Epithelial cell of prostate (primary cell): ENCODE measurements around the gene INSIG1.

ENCODE experiments used
- DNase-seq: peaks from one replicate; pipeline ENCODE4 v3.0.0-alpha.2; 2011; ENCODE audit warnings: low read depth, low spot score
- H3K27ac ChIP-seq: fragments of 450-650 bp; 2 replicates; pipeline ENCODE4 v1.5.1; 2017; ENCODE audit warnings: mild to moderate bottlenecking

INSIG1 gene

DNA sequence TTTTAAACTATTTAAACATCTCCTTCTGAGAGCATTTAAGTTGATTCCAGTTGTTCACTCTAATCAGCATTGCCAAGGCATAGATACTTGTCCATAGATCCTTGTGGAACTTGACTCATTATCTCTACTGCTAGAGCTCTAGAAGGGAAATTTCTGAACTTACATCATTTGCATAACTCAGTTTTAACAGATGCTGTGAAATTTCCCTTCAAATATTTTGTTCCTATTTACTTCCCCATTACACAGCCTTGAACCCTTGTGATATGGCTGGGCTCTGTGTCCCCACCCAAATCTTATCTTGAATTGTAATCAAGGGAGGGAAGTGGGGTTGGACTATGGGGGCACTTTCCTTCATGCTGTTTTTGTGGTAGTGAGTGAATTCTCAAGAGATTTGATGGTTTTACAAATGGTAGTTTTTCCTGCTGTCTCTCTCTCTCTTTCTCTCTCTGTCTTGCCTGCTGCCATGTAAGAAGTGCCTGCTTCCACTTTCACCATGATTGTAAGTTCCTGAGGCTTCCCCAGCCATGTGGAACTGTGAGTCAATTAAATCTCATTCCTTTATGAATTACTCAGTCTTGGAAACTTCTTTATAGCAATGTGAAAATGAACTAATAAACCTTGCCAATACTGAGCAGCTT lies 25.4 kb downstream of the INSIG1 start:
- no peak overlapping the region for H3K27ac ChIP-seq

DNA sequence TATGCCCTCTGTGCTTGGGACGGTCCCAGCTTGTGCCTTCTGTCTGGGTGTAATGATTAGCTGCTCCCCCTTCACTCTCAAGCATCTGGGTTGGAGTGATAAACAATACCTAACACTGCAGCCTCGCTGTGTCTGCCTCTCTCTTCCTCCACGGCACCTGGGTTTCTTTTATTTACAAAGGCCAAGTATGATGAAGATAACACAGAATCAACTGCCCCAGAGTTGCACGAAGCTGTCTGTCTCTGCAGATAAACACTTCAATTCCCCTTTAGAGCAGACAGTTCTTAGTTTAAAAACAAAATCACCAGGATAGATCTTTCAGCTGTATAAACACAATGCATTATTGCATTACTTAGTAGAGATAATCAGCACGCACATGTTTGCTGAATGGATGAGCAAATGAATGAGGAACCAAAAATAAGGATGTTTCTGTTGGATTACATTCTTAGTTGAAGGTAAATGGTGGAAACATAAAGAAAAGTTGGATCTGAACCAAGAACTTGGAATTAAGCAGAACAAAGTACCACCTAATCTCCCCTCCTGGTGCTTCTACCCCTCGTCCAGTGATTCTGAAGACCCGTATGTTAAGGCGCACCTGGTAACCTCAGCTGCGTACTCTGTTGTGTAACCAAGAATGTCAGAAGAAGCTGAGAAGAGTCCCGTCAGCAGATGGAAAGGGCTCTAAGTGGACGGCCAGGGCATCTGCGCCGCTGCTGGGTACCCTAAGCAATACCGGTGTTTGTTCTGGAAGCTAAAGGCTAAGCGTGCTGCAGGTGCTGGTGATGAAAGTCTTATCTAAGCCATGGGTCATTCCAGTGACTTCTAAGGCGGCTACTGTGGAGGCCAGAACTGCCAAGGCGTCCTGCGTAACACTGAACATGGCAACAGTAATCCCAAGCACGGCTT lies 26.6 kb downstream of the INSIG1 start:
- no peak overlapping the region for H3K27ac ChIP-seq
- no peak for DNase-seq

More for the DNA sequence above, 25.4 kb downstream of the INSIG1 start:
- no peak for DNase-seq

DNA sequence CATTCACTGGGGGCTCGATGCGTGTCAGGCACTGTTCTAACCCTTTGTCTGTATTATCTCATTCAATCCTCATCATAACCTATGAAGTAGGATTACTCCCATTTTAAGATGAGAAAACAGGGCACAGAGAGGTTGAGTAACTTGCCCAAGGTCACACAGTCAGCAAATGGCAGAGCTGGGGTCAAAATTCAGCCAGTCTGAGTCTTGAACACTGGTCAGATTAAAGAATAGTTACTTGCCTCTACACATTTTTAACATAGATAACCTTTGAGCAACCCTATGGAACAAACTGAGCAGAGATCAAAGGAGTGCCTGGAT lies 27.2 kb downstream of the INSIG1 start:
- H3K27ac ChIP-seq = no peak overlapping the region
- no peak for DNase-seq

DNA sequence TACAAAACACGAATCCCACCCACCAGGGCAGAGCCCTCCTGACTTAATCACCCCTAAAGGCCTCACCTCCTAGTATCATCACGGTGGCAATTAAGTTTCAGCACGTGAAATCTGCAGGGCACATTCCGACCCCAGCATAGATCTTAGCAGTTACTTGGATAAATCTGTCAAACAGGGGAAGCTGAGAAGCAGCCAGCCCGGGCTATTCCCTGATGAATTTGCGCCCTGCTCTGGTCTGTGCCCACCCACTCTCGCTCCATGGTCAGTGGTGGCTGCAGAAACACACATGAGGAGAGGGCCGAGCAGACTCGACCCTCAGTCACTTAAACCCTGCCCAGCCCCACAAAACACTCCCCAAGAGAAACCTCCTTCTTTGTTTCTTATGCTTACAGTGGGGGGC lies 28.7 kb downstream of the INSIG1 start:
- no peak for DNase-seq
- no peak overlapping the region for H3K27ac ChIP-seq

DNA sequence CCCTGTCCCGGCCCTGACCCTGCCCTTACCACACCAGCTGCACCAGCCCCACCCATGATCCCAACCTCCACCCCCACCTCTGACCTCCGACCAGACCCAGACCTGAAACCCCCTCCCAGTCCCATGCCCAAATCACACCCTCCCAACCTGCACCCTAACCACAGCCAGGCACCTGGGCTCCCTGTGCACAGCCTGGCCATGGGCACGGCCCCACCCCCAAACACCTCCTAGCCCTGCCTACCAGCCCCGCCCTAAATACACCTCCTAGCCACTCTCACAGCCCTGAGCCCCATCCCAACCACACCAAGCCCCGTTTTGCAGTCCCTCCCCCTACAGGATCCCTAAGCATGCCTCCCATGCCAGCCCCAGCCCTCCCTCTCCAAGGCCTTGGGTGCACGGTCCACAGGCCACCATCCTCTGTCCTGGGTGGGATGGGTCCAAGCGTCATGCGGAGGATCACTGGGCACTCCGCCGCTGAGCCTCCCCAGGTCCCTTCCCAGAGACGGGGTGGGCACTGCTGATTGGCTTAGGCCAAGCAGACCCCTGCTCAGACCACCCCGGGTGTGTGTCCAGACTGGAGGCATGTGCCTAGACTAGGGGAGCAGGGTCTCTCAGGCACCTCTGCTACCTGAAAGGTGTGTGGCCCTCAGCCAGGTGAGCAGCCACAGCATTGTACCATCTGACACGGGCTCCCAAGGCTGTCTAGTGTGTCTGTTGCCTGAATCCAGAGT lies 30.1 kb downstream of the INSIG1 start:
- DNase-seq = no peak
- no peak overlapping the region for H3K27ac ChIP-seq

DNA sequence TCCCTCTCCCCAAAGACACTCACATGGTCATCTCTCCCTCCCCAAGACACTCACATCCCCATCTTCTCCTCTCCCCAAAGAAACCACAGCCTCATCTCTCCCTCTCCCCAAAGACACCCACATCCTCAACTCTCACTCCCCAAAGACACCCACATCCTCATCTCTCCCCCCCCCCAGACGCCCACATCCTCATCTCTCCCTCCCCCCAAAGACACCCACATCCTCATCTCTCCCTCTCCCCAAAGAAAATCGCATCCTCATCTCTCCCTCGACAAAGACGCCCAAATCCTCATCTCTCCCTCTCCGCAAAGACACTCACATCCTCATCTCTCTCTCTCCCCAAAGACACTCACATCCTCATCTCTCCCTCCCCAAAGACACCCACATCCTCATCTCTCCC lies 31.5 kb downstream of the INSIG1 start:
- H3K27ac ChIP-seq = no peak overlapping the region
- no peak for DNase-seq

DNA sequence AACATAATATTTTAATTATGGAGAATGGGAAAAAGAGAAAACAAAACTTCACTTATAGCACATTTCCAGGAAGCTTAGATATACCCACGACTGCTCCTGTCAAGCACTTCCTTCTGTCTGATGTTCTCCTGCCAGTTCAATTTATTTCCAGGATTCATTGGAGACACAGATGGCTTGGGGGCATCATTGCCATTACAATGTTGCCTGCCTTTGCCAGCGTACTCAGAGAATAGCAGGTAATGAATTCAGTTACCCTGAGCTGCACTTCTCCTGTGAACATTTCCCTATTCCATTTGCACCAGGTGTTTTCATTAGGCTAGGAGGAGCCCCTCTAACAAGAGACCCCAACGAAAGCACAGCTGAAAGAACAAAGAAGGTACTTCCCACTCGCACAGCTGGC lies 33.7 kb downstream of the INSIG1 start:
- H3K27ac ChIP-seq = no peak overlapping the region
- DNase-seq = no peak

DNA sequence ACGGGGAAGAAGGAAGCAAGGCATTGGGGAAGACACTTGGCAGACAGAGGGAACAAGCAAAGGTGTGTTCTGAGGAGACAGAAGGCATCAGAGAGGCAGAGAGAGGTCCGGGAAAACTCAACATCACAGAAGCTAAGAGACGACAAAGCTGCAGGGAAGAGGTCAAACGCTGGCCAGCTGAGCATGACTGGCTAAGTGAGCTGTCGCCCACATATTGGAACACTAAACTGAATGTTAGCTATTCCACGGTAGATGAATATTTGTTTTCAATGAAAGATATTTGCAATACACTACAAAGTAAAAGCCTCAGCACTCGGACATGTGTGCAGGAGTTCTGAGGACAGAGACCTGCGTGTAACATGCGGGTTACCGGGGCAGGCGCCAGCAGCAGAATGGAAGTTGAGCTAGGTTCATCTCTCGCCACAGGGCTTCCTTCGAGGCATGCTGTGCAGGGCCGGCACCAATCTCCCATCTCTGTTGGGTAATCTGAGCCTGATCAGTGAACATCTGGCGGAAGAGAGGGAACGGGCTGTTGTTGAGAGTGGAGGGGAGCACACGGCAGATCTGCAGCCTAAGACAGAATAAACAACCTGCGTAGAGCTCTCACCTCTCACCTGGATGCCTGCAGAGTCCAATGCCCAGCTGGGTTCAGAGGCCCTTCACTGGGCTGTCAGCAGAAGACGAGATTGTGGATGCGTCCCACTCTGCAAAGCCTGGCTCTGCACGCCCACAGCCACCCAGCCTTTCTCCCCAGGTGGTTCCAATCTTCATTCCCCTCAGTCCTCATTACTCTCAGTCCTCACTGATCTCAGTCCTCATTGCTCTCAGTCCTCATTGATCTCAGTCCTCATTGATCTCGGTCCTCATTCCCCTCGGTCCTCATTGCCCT lies 35.9 kb downstream of the INSIG1 start:
- H3K27ac ChIP-seq = no peak overlapping the region
- DNase-seq = no peak

DNA sequence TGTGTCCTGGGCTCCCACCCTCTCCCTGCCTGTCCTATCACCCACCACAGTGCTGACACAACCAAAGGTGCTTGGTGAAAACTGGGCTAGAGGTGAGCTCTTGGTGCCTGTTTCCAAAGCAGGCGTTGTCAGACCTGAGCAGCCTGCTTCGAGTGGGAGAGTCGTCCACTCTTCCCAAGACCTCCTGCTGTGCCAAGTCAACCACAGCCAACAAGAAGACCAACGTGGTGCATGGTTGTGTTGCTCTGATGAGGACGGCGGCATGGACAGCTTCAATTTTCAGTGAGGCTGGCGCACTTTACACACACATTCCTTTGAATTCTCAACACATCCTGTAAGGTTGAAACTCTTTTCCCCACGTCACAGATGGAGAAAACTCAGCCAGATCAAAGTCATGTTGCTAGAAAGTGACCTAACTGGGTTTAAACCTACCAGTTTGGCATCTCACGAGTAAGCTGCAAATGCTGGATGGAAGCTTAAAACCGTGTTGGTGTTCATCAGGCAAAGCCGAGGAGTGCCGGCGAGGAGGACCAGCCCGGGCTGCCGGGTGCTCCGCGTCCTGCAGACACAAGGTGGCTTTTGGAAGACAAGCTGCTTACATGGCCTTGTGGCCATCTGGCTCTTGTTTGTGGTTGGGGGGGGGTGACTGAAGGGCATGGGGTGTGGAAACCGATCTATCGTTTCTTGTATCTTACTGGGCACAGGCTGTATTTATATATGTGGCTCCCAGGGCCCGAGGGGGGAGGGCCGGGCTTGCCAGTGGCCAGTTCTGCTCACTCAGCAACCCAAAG lies 39.3 kb downstream of the INSIG1 start:
- H3K27ac ChIP-seq = no peak overlapping the region
- no peak for DNase-seq

DNA sequence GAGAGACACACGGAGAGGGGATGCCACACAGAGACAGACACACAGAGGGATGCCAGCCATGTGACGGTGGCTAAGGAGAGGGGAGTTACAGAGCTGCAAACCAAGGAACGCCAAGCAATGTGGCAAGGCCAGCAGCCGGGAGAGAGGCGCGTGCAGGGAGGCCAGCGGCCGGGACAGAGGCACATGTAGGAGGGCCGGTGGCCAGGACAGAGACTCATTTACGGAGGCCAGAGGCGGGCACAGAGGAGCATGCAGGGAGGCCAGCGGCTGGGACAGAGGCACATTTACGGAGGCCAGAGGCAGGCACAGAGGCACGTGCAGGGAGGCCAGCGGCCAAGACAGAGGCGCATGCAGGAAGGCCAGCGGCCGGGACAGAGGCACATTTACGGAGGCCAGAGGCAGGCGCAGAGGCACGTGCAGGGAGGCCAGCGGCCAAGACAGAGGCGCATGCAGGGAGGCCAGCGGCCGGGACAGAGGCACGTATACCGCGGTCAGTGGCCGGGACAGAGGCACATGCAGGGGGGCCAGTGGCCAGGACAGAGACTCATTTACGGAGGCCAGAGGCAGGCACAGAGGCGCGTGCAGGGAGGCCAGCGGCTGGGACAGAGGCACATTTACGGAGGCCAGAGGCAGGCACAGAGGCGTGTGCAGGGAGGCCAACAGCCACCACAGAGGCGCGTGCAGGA lies 40.4 kb downstream of the INSIG1 start:
- no peak overlapping the region for H3K27ac ChIP-seq
- no peak for DNase-seq

DNA sequence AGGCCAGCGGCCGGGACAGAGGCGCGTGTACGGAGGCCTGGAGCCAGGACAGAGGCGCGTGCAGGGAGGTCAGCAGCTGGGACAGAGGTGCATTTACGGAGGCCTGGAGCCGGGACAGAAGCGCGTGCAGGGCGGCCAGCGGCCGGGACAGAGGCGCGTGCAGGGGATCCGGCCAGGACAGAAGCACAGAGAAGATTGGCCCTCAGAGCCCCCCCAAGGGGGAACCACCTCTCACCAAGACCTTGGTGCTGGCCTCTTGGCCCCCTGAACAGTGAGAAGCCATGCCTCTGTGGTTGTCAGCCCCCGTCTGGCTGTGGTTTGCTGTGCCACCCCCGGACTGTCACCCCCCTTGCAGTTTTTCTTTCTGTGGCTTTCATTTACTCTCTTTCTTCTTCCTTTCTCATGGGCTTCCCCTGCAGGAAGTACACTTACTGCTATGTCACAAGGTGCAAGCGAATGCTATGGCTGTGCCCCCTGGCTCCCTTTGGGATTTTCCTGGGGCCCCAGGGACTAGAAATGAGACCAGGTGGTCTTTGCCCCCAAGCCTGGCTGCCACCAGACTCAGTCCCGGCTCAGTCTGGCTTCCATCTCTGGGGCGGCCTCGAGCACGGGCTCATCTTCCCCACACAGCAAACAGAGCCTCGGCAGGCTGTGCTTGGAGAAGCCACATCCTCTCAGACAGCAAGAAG lies 41.1 kb downstream of the INSIG1 start:
- H3K27ac ChIP-seq = no peak overlapping the region

DNA sequence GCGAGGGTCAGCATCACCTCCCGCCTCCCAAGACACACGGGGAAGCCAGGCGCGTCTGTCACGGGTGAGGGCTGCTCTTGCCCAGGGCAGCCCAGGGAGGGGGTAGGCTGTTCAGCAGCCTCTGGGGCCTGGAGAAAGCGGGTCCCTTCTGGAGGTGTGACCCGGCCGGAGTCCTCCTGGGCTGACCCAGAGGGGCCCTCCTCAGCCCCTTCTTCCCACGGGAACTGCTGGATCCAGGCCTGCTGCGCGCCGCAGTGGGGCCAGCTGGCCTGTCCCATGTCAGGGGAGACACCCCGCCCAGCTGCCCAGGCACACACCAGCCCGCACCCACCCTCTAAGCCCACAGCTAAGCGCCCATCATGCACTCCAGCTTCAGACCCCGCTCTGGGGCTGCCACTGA lies 41.8 kb downstream of the INSIG1 start:
- no peak overlapping the region for H3K27ac ChIP-seq
- DNase-seq = no peak

More for the DNA sequence above, 41.1 kb downstream of the INSIG1 start:
- no peak for DNase-seq

DNA sequence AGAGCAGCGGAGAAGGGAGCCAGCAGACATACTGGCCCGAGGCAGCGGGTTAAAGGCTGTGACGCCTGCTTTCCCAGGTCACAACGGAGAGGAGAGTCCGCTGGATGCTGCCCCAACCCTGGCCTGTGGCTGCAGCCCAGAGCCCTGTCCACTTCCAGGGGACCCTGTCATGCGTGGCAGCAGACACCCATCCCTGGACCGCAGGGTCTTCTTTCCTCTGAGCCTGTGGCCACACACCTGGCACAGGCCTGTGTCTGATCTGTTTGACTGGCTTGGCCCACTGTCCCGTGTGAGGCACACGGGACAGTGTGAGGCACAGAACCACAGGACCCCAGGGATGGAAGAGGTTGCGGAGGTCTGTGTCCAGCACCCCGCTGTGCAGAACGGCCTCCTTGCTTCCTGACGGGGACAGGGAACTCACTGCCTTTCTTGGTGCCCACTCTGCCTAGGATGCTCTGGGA lies 42.4 kb downstream of the INSIG1 start:
- no peak overlapping the region for H3K27ac ChIP-seq
- DNase-seq = no peak

DNA sequence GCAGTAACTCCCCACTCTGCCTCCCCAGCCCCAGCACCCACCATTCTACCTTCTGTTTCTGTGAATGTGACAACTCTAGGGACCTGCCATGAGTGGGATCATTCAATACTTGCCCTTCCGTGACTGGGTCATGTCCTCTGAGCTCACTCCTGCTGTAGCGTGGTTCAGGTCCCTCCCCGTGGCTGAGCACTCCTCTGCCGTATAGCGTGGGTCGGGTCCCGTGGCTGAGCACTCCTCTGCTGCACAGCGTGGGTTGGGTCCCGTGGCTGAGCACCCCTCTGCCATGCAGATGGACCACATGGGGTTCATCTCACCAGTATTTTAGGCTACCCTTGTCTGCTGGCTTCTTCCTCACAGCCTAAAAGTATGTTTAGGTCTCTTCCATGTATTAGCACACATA lies 43.0 kb downstream of the INSIG1 start:
- no peak overlapping the region for H3K27ac ChIP-seq

DNA sequence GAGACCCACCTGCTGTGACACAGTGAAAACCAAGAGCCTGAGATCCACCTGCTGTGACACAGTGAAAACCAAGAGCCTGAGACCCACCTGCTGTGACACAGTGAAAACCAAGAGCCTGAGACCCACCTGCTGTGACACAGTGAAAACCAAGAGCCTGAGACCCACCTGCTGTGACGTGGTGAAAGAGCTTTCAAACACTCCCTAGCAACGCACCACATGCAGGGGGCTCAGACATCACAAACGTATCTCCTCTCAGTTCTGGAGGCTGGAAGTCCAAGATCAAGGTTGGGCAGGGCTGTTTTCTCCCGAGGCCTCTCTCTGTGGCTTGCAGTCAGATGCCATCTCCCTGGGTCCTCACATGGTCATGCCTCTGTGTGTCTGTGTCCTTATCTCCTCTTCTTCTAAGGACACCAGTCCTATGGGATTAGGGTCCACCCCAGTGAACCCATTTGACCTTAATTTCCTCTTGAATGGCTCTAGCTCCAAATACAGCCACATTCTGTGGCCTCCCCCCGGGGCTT lies 43.8 kb downstream of the INSIG1 start:
- DNase-seq = no peak

More for the DNA sequence above, 43.0 kb downstream of the INSIG1 start:
- DNase-seq = no peak

DNA sequence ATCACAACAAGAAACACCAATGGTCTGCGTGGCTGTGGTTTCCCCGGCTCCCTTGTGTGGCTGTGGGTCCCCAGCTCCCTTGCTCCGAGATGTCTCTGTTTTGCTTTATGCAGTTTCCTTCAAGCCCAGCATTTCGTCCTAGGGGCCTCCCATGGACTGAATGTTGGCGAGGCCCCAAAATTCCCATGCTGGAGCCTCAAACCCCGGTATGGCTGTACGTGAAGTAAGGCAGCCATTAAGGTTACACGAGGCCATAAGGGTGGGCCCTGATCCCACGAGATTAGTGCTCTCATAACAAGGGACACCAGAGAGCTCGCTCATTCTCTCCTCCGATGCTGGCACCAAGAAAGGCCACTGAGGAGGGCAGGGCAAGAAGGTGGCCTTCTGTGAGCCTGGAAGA lies 44.6 kb downstream of the INSIG1 start:
- no peak for DNase-seq
- no peak overlapping the region for H3K27ac ChIP-seq

More for the DNA sequence above, 43.8 kb downstream of the INSIG1 start:
- H3K27ac ChIP-seq = no peak overlapping the region

DNA sequence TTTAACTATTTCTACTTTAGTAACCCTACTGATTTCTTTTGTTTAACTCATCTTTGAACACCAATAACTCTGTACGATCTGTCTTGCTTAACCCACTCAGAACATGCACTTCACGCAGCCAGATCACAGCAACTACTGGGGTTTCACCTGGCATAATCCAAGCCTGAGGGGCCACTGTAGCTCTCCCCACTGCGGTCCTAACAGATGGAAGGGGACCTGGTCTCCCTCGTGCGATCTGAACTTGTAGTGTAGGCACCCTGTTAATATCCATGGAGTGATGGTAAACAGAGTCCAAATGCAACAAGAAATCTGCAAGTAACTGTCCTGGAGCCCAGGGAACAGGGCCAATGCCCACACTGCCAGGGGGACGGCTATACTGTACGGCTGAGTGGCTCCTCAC lies 45.5 kb downstream of the INSIG1 start:
- no peak for DNase-seq
- H3K27ac ChIP-seq = no peak overlapping the region

DNA sequence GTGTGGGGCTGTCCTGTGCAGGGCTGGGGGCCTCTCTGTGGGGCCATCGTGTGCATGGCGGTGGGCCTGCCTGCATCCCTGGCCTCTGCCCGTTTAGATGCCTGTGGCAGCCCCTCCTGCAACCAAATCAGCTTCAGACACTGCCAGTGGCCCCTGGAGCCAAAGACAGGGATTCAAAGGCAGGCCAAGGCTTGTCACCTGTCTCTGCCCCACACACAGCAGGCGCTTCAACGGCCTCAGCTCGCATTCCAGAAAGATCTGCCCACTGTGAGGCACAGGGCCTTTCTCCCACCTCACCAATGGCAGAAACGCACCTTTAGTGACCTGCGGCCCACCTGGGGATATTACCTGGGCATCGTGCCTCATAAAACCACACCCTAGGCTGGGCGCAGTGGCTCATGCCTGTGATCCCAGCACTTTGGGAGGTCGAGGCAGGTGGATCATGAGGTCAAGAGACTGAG lies 46.0 kb downstream of the INSIG1 start:
- no peak overlapping the region for H3K27ac ChIP-seq
- DNase-seq = no peak
